Thyroid gland (tissue), 4 donors: ENCODE data around the gene RGCC.

ENCODE experiments used
- CTCF ChIP-seq, 6 experiments: fragments of 200-600 bp in 3 of 6; fragments of 450-650 bp in 3 of 6; sonication (generic) in 3 of 6; IDR thresholded peaks; one replicate each; pipeline ENCODE4 v1.5.1; 2016 to 2019; ENCODE audit warnings: antibody characterized with exemption in 6 of 6, mild to moderate bottlenecking in 2 of 6, inconsistent platforms in 1 of 6, moderate library complexity in 1 of 6
- POLR2A ChIP-seq, 2 donors: fragments of 450-650 bp; IDR thresholded peaks; one replicate each; pipeline ENCODE4 v1.6.1; 2017; ENCODE audit warnings: antibody characterized with exemption in 2 of 2, mild to moderate bottlenecking in 2 of 2, moderate library complexity in 1 of 2

GRCh38 chr13:41460930-41461329 is 3.6 kb downstream of the RGCC start:
- no peak for TF ChIP-seq POLR2A (IDR thresholded peaks at IDR 0.05)
- no peak for TF ChIP-seq CTCF (IDR thresholded peaks at IDR 0.05)
